Activated CD4-positive, alpha-beta T cell treated with anti-CD3 and anti-CD28 coated beads for 36 hours (primary cell): Measurements from ENCODE around the gene TRMT6. TPM values are rescaled to one million over a fixed set of nuclear protein-coding genes. Genes with fewer than 3 reads are reported as not detected.
A peak's percentile ranks its signal among the peaks of the same experiment; 100 is the strongest.

Experiments used
- ATAC-seq: fragments of 200-7000 bp; cut with Tn5 transposase; one replicate; pipeline ENCODE4 v1.10.0; 2021; ENCODE audit warnings: mild to moderate bottlenecking, moderate library complexity
- CTCF ChIA-PET: fragments of 350-600 bp; sonication (Branson Sonifier 250); formaldehyde crosslinking; loops from one replicate; lab custom pipeline; 2021; ENCODE audit warnings: antibody characterized with exemption; lab: Charles Lee
- POLR2A ChIA-PET: fragments of 350-600 bp; sonication (Branson Sonifier 250); formaldehyde crosslinking; loops from one replicate; lab custom pipeline; 2021; ENCODE audit warnings: antibody characterized with exemption, inconsistent platforms; lab: Charles Lee
- DNase-seq: peaks from one replicate; pipeline ENCODE4 v3.0.0-alpha.2; 2020
- H3K27ac Mint-ChIP-seq: one replicate; pipeline ENCODE4 v1.8.0; 2021; ENCODE audit warnings: mixed read lengths
- H3K27me3 Mint-ChIP-seq: one replicate; pipeline ENCODE4 v1.8.0; 2021; ENCODE audit warnings: mixed read lengths
- H3K36me3 Mint-ChIP-seq: one replicate; pipeline ENCODE4 v1.8.0; 2021; ENCODE audit warnings: low read depth, mixed read lengths
- H3K4me1 Mint-ChIP-seq: one replicate; pipeline ENCODE4 v1.8.0; 2021; ENCODE audit warnings: mixed read lengths
- H3K4me3 Mint-ChIP-seq: one replicate; pipeline ENCODE4 v1.8.0; 2021; ENCODE audit warnings: mild to moderate bottlenecking, moderate library complexity, mixed read lengths
- H3K9me3 Mint-ChIP-seq: one replicate; pipeline ENCODE4 v1.8.0; 2021; ENCODE audit warnings: low read depth, mixed read lengths
- intact Hi-C, 2 experiments: fragments of 100-400 bp; cut with DNase I in 1 of 2; cut with micrococcal nuclease in 1 of 2; formaldehyde crosslinking; loops; one replicate each; pipeline versions ENCODE4 v1.14.2 to v1.15.1; 2022 to 2024; cut with DNase I, micrococcal nuclease
- total RNA-seq, 2 experiments: library from RNA; stranded (reverse); gene quantifications; one replicate each; pipeline ENCODE4 v1.2.3, GENCODE V29; 2021

The TRMT6 gene
- 10 to 100 TPM; 20.9 to 27.3 TPM for total RNA-seq

GRCh38 chr20:5950271-5951031 lies at the start of gene TRMT6, which contains the start of gene MCM8:
TRMT6 (minus strand) TSS chr20:5950533; CDS start chr20:5950405, 128 bp downstream.
MCM8 (plus strand) TSS chr20:5950652; CDS start chr20:5952016, 1,364 bp downstream.
- DNase-seq (peak; percentile 98), ATAC-seq (peak; percentile 87)
- Mint-ChIP-seq H3K9me3 (no peaks in the 10 kb centered on the region), H3K27ac (peak within 1 kb of the TSS; percentile 96), H3K4me3 (peak within 1 kb of the TSS; percentile 95), H3K27me3 (no peaks in the 10 kb centered on the region), H3K4me1 (peaks cover 49% of the 10 kb centered on the region), H3K36me3 (peaks cover 72% of the 10 kb centered on the region)
- intact Hi-C loops: loop anchor here (1.0 to 5.0 kb wide), 9 partner anchors 31 to 1933 kb away; partner anchors contain the start of genes CDS2 (in 1 of the 2), RNF24 (in 1 of the 2) and SHLD1 (in 1 of the 2)
- POLR2A ChIA-PET: interaction anchor here (0.5 to 1.1 kb wide), 2 partner anchors 52 to 296 kb away, joined by 3 read pairs; no protein-coding TSS in a partner anchor
- CTCF ChIA-PET: interaction anchor here (2.3 kb wide), 1 partner anchor 421 kb away, joined by 10 read pairs; no protein-coding TSS in a partner anchor

GRCh38 chr20:5999783-6000182 lies 49.5 kb upstream of the TRMT6 start:
- Mint-ChIP-seq H3K27me3 (no peaks in the 10 kb centered on the region), H3K4me1 (peaks cover 23% of the 10 kb centered on the region), H3K36me3 (peaks cover 25% of the 10 kb centered on the region), H3K9me3 (no peaks in the 10 kb centered on the region), H3K27ac (no peak overlapping the region), H3K4me3 (no peak overlapping the region)
- no peak for ATAC-seq
- ChIA-PET CTCF (interaction anchor here (1.2 kb wide), 1 partner anchor 74 kb away, joined by 3 read pairs; no protein-coding TSS in a partner anchor), POLR2A (no interaction called here)
- intact Hi-C loops: no loop called here
- no peak for DNase-seq

GRCh38 chr20:5996765-5997164 lies 46.4 kb upstream of the TRMT6 start:
- peak overlapping the region; percentile 38 for H3K27ac Mint-ChIP-seq
- intact Hi-C loops: no loop called here
- H3K36me3 Mint-ChIP-seq: peaks cover 28% of the 10 kb centered on the region
- peaks cover 17% of the 10 kb centered on the region for H3K4me1 Mint-ChIP-seq
- H3K9me3 Mint-ChIP-seq: no peaks in the 10 kb centered on the region
- DNase-seq (peak; percentile 66), ATAC-seq (peak; percentile 96)
- H3K27me3 Mint-ChIP-seq: no peaks in the 10 kb centered on the region
- POLR2A ChIA-PET: interaction anchor here (0.6 kb wide), 1 partner anchor 462 kb away, joined by 3 read pairs; no protein-coding TSS in a partner anchor
- no peak overlapping the region for H3K4me3 Mint-ChIP-seq
- CTCF ChIA-PET: interaction anchor here (0.6 to 1.8 kb wide), 4 partner anchors 8 to 889 kb away, joined by 3 to 6 read pairs (median 4); no protein-coding TSS in a partner anchor

GRCh38 chr20:5991623-5992441 lies 41.5 kb upstream of the TRMT6 start:
- ChIA-PET CTCF (interaction anchor here (1.0 kb wide), 1 partner anchor 204 kb away, joined by 4 read pairs; no protein-coding TSS in a partner anchor), POLR2A (interaction anchor here (0.6 kb wide), 1 partner anchor 17 kb away, joined by 3 read pairs; no protein-coding TSS in a partner anchor)
- H3K27me3 Mint-ChIP-seq: no peaks in the 10 kb centered on the region

GRCh38 chr20:5990946-5991345 lies 40.6 kb upstream of the TRMT6 start:
- peaks cover 43% of the 10 kb centered on the region for H3K36me3 Mint-ChIP-seq
- POLR2A ChIA-PET: no interaction called here
- CTCF ChIA-PET: no interaction called here
- intact Hi-C loops: no loop called here
- H3K9me3 Mint-ChIP-seq: no peaks in the 10 kb centered on the region
- no peak for DNase-seq
- no peak overlapping the region for H3K27ac Mint-ChIP-seq
- peaks cover 8% of the 10 kb centered on the region for H3K4me1 Mint-ChIP-seq
- H3K4me3 Mint-ChIP-seq: no peak overlapping the region
- no peaks in the 10 kb centered on the region for H3K27me3 Mint-ChIP-seq
- no peak for ATAC-seq

More at GRCh38 chr20:5991623-5992441, 41.5 kb upstream of the TRMT6 start:
- DNase-seq (no peak), ATAC-seq (no peak)
- Mint-ChIP-seq H3K27ac (no peak overlapping the region), H3K4me1 (peaks cover 13% of the 10 kb centered on the region), H3K36me3 (peaks cover 39% of the 10 kb centered on the region), H3K9me3 (no peaks in the 10 kb centered on the region), H3K4me3 (no peak overlapping the region)
- intact Hi-C loops: no loop called here

- Mint-ChIP-seq H3K9me3 (no peaks in the 10 kb centered on the region), H3K4me3 (no peak overlapping the region), H3K27ac (no peak overlapping the region), H3K36me3 (peaks cover 42% of the 10 kb centered on the region), H3K4me1 (peaks cover 4% of the 10 kb centered on the region), H3K27me3 (no peaks in the 10 kb centered on the region)
- POLR2A ChIA-PET: no interaction called here
- CTCF ChIA-PET: interaction anchor here (0.5 kb wide), 1 partner anchor 206 kb away, joined by 3 read pairs; no protein-coding TSS in a partner anchor
- DNase-seq: no peak
- ATAC-seq: no peak
- intact Hi-C loops: no loop called here
Measured at GRCh38 chr20:5989539-5989938, 39.2 kb upstream of the TRMT6 start.

- H3K9me3 Mint-ChIP-seq: no peaks in the 10 kb centered on the region
- CTCF ChIA-PET: no interaction called here
Measured at GRCh38 chr20:5987383-5987782, 37.0 kb upstream of the TRMT6 start.

GRCh38 chr20:5980720-5981538 lies 30.6 kb upstream of the TRMT6 start:
- DNase-seq (no peak), ATAC-seq (no peak)
- ChIA-PET CTCF (interaction anchor here (0.7 to 1.3 kb wide), 3 partner anchors 22 to 375 kb away, joined by 3 read pairs; no protein-coding TSS in a partner anchor), POLR2A (interaction anchor here (0.6 kb wide), 1 partner anchor 850 kb away, joined by 3 read pairs; no protein-coding TSS in a partner anchor)
- Mint-ChIP-seq H3K36me3 (peaks cover 57% of the 10 kb centered on the region), H3K4me3 (no peak overlapping the region), H3K27ac (no peak overlapping the region), H3K4me1 (no peaks in the 10 kb centered on the region), H3K27me3 (no peaks in the 10 kb centered on the region), H3K9me3 (no peaks in the 10 kb centered on the region)
- intact Hi-C loops: no loop called here

More at GRCh38 chr20:5987383-5987782, 37.0 kb upstream of the TRMT6 start:
- no peak overlapping the region for H3K4me3 Mint-ChIP-seq
- no peak for ATAC-seq
- H3K36me3 Mint-ChIP-seq: peaks cover 48% of the 10 kb centered on the region
- H3K27ac Mint-ChIP-seq: no peak overlapping the region
- peaks cover 4% of the 10 kb centered on the region for H3K4me1 Mint-ChIP-seq
- POLR2A ChIA-PET: no interaction called here
- no peak for DNase-seq
- H3K27me3 Mint-ChIP-seq: no peaks in the 10 kb centered on the region
- intact Hi-C loops: no loop called here

- intact Hi-C loops: no loop called here
- POLR2A ChIA-PET: no interaction called here
- no peak for ATAC-seq
- Mint-ChIP-seq H3K4me3 (no peak overlapping the region), H3K4me1 (no peaks in the 10 kb centered on the region), H3K27ac (no peak overlapping the region), H3K36me3 (peaks cover 55% of the 10 kb centered on the region), H3K27me3 (no peaks in the 10 kb centered on the region), H3K9me3 (no peaks in the 10 kb centered on the region)
- CTCF ChIA-PET: interaction anchor here (0.6 to 1.1 kb wide), 2 partner anchors 84 to 425 kb away, joined by 3 read pairs; no protein-coding TSS in a partner anchor
- no peak for DNase-seq
Measured at GRCh38 chr20:5979801-5980200, 29.5 kb upstream of the TRMT6 start.

- ChIA-PET CTCF (interaction anchor here (0.8 to 1.1 kb wide), 3 partner anchors 9 to 448 kb away, joined by 3 to 4 read pairs (median 4); no protein-coding TSS in a partner anchor), POLR2A (no interaction called here)
- Mint-ChIP-seq H3K4me3 (no peak overlapping the region), H3K9me3 (no peaks in the 10 kb centered on the region), H3K27me3 (no peaks in the 10 kb centered on the region), H3K36me3 (peaks cover 53% of the 10 kb centered on the region), H3K27ac (no peak overlapping the region), H3K4me1 (no peaks in the 10 kb centered on the region)
- ATAC-seq (no peak), DNase-seq (no peak)
- intact Hi-C loops: no loop called here
Measured at GRCh38 chr20:5977975-5978374, 27.6 kb upstream of the TRMT6 start.
